DND-41 (cell line): ENCODE results near the gene PLAC1.

Source experiments
- ATAC-seq: fragments of 200-7000 bp; cut with Tn5 transposase; 3 replicates; pipeline ENCODE4 v1.9.1; 2021; ENCODE audit warnings: low read depth; ENCODE audit not compliant: insufficient read depth
- DNase-seq: peaks from one replicate; pipeline ENCODE4 v3.0.0-alpha.2; 2020
- H2AFZ ChIP-seq: 2 replicates; pipeline ENCODE4 v1.6.0; 2012; ENCODE audit warnings: low read depth, low read length
- H3K27ac ChIP-seq: 2 replicates; pipeline ENCODE4 v1.5.1; 2012; ENCODE audit warnings: low read length, inconsistent platforms
- H3K27me3 ChIP-seq: fragments of 200-600 bp; sonication (generic); 2 replicates; pipeline ENCODE4 v1.6.0; 2012; ENCODE audit warnings: low read length, mild to moderate bottlenecking, inconsistent platforms; ENCODE audit not compliant: insufficient read depth, poor library complexity
- H3K36me3 ChIP-seq: 2 replicates; pipeline ENCODE4 v1.5.1; 2012; ENCODE audit warnings: low read length, inconsistent platforms; ENCODE audit not compliant: insufficient read depth
- H3K4me1 ChIP-seq: 2 replicates; pipeline ENCODE4 v1.5.1; 2012; ENCODE audit warnings: mild to moderate bottlenecking, low read length; ENCODE audit not compliant: insufficient read depth
- H3K4me2 ChIP-seq: 2 replicates; pipeline ENCODE4 v1.6.0; 2012; ENCODE audit warnings: mild to moderate bottlenecking, moderate library complexity, low read length, inconsistent platforms; ENCODE audit not compliant: insufficient read depth
- H3K4me3 ChIP-seq, 2 experiments: fragments of 200-600 bp in 1 of 2; shearing (Covaris generic) in 1 of 2; 2 replicates each; pipeline ENCODE4 v1.5.1; 2012 to 2016; ENCODE audit warnings: inconsistent platforms in 2 of 2, low read length in 2 of 2, mild to moderate bottlenecking in 2 of 2, low read depth in 1 of 2, moderate library complexity in 1 of 2
- H3K79me2 ChIP-seq: 2 replicates; pipeline ENCODE4 v1.6.0; 2012; ENCODE audit warnings: low read length, inconsistent platforms; ENCODE audit not compliant: insufficient read depth
- H3K9ac ChIP-seq: 2 replicates; pipeline ENCODE4 v1.6.0; 2012; ENCODE audit warnings: low read depth, mild to moderate bottlenecking, inconsistent platforms, low read length, moderate library complexity
- H3K9me3 ChIP-seq: 2 replicates; pipeline ENCODE4 v1.5.1; 2012; ENCODE audit warnings: low read length, moderate library complexity, mild to moderate bottlenecking, inconsistent platforms; ENCODE audit not compliant: insufficient read depth, severe bottlenecking
- H4K20me1 ChIP-seq: 2 replicates; pipeline ENCODE4 v1.6.0; 2012; ENCODE audit warnings: low read length; ENCODE audit not compliant: insufficient read depth
- CTCF ChIP-seq: IDR thresholded peaks from 2 replicates; pipeline ENCODE4 v1.5.1; 2012; ENCODE audit warnings: borderline replicate concordance, low read length, moderate library complexity, mild to moderate bottlenecking; ENCODE audit not compliant: poor library complexity, severe bottlenecking; ENCODE audit errors: extremely low read depth
- EZH2 ChIP-seq: IDR thresholded peaks from 3 replicates; pipeline ENCODE4 v1.6.1; 2012; ENCODE audit warnings: borderline replicate concordance, low read depth, mild to moderate bottlenecking, moderate library complexity, low read length, inconsistent platforms; ENCODE audit not compliant: severe bottlenecking

The PLAC1 gene

GRCh38 chrX:134541906-134542305 lies 116.4 kb downstream of the PLAC1 start:
- no peak overlapping the region for H2AFZ ChIP-seq
- no peak overlapping the region; the same call in 1 of the 2 replicates for H3K9ac ChIP-seq
- no peak overlapping the region for H3K4me3 ChIP-seq
- peak overlapping the region; percentile 68; the same call in 1 of the 2 replicates for H3K27ac ChIP-seq
- no peaks in the 10 kb centered on the region for H3K27me3 ChIP-seq
- no peak overlapping the region for H3K4me2 ChIP-seq
- 0 out of 2 replicates have a peak, but pooled peaks cover under 1% of the 10 kb centered on the region for H3K79me2 ChIP-seq
- no peaks in the 10 kb centered on the region for H3K9me3 ChIP-seq
- H3K36me3 ChIP-seq: peaks cover 23% of the 10 kb centered on the region
- no peak for DNase-seq
- no peak for ATAC-seq
- TF ChIP-seq CTCF: no peak
- TF ChIP-seq EZH2: no peak
- no peaks in the 10 kb centered on the region for H4K20me1 ChIP-seq
- H3K4me1 ChIP-seq: peaks cover 36% of the 10 kb centered on the region

GRCh38 chrX:134538316-134538715 lies 120.0 kb downstream of the PLAC1 start:
- H2AFZ ChIP-seq: no peak overlapping the region
- TF ChIP-seq EZH2 (no peak), CTCF (no peak)

GRCh38 chrX:134537179-134537955 lies 120.9 kb downstream of the PLAC1 start:
- Histone ChIP-seq H3K27me3 (no peaks in the 10 kb centered on the region), H3K9ac (no peak overlapping the region), H3K4me1 (peaks cover 6% of the 10 kb centered on the region), H3K4me3 (no peak overlapping the region), H3K36me3 (no peaks in the 10 kb centered on the region), H3K27ac (no peak overlapping the region), H2AFZ (no peak overlapping the region), H3K9me3 (no peaks in the 10 kb centered on the region), H3K79me2 (no peaks in the 10 kb centered on the region), H3K4me2 (no peak overlapping the region), H4K20me1 (no peaks in the 10 kb centered on the region)
- TF ChIP-seq EZH2 (no peak), CTCF (no peak)
- no peak for DNase-seq
- no peak for ATAC-seq

More at GRCh38 chrX:134538316-134538715, 120.0 kb downstream of the PLAC1 start:
- peaks cover 15% of the 10 kb centered on the region for H3K4me1 ChIP-seq
- H3K4me3 ChIP-seq: no peak overlapping the region
- H3K4me2 ChIP-seq: no peak overlapping the region
- no peaks in the 10 kb centered on the region for H4K20me1 ChIP-seq
- ATAC-seq: no peak
- DNase-seq: no peak
- no peaks in the 10 kb centered on the region for H3K27me3 ChIP-seq
- no peak overlapping the region for H3K27ac ChIP-seq
- no peak overlapping the region for H3K9ac ChIP-seq
- no peaks in the 10 kb centered on the region for H3K79me2 ChIP-seq
- H3K36me3 ChIP-seq: no peaks in the 10 kb centered on the region
- H3K9me3 ChIP-seq: no peaks in the 10 kb centered on the region
